Measurements from ENCODE around the gene ZBTB24.

ZBTB24 gene

DNA sequence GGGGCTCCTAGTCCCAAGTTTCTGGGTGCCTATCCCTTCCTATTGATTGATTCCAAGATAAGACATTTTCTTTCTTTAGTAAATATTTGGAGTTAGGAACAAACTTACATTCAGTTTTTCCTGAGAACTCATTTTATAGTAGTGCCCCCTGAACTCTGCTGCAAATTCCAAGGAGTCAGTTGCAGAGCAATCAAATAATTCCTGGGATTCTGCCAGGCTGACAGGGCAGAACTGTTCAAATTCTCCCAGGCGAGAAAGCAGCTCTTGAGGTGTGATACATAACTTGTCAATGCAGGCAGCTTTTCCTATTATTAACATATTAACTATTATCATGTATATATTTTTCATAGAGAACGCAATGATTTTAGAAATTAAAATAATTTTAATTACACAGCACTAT, 15.9 kb upstream of the ZBTB24 start:
- DNase-seq (ENCODE audit: low read depth in 2 of 2): no peak

DNA sequence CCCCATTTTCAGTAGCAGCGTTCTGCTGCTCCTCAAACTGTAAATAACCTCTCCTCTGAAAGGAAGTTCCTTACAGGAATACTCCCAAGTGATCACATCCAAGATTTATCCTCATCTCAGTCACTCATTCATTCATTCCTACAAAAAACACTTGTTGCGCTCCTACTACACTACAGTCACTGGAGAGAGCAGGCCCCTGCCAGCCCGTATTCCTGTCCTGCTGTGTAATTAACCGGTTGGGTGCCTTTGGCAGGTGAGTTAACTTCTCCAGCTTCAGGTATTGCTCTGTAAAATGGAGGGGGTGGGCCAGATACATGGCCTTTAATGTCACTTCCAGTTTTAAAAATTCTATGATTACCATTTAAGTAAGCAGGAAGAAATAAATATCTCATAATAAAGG, 15.0 kb upstream of the ZBTB24 start:
- no peak for DNase-seq (ENCODE audit: low read depth in 2 of 2)

DNA sequence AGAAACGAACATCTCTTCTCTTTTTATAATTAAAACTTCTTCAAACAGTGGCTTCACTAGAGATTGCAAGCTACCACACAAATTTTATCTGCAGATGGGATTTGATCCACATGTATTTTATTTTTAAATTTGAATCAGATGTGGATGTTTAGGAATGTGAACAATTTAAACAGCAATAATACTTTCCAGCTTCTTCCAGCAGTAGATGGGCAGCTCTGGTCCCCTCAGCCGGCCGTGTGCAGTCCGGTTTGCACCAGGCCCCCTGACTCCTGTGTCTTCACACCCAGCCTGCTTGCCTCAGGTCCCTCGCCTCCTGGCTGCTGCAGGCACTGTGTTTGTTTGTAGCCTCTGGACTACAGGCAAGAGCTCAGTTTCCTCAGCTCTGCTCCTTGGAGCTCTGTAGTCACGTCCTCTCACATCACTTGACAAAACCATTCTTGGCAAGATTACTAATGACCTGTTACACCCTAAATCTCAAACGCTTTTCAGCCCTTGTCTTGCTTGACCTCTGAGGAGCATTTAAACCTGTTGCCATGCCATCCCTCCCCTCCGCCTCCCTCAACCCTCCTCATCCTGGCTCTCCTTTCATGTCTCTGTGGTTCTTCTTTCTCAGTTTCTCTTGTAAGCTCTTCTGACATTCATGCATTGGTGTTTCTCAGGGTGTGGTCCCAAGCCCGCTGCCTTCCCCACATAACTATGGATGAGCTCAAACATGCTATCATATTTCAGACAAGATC, 13.2 kb upstream of the ZBTB24 start:
- DNase-seq (ENCODE audit: low read depth in 2 of 2): no peak

DNA sequence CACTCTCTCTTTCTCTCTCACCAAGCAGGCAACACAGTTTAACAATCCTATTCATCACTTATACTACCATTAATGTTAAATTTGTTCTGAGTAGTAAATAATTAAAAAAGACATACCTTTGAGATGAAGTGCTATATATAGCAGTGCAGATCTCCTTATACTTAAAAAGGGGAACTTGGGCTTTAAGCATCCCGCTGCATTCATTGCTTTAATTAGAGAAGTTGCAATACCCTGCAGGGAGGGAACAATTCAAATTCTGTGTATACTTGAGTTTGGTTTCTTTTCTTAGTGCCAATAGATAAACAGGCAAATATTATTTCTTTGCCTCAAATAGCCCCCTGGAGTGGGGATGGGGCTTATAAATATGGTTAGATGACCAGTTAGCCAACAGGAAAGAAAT, 10.8 kb upstream of the ZBTB24 start:
- DNase-seq (ENCODE audit: low read depth in 2 of 2): no peak

DNA sequence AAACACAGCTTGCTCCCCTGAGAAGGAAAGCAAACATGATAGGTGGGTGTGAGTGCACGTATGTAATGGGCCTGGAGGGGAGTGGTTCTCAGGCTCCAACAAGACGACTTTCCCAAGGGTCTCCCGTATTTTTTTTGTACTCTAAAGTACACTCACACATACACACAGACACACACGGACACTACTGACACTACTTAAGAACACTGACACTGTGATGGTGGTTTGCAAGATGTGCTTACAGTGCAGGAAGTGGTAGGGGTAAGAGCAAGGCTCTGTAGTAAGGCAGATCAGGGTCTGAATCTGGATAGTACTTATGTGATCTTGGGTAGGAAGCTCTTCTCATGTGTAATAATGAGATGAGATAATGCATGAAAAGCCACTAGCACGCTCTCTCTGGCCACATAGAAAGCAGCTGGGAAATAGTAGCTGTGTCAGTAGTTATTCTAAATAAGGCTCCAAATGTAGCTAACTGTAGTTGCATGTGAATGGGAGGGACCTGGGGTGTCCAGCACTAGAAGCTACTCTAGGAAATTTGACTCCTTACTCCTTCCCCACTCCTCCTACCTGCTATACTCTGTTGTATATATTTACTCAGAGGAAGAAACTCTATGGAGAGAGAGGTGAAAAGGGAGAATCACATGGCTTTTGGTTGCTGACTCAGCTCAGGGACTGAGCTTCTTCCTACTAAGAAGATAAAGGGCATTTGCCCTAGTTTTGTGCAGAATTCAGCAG, 8.4 kb upstream of the ZBTB24 start:
- DNase-seq (ENCODE audit: low read depth in 2 of 2): no peak

DNA sequence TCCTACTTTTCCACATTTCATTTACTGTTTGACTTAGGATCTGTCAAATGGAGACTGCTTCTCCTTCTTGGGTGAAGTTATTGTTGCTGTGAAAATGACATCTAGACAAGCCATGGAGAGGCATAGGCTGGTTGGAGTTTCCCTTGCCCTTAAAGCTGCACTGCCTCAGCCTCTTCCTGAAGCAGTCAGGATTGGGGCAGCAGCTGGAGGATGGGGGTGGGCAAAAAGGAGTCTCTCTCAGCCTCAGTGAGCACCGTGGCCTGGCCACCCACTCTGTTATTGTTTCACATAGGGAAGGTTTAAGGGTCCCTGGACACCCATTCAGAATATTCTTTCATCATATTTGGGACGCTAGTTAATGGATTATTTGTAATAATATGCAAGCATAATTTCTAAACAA, 7.7 kb upstream of the ZBTB24 start:
- no peak for DNase-seq (ENCODE audit: low read depth in 2 of 2)

DNA sequence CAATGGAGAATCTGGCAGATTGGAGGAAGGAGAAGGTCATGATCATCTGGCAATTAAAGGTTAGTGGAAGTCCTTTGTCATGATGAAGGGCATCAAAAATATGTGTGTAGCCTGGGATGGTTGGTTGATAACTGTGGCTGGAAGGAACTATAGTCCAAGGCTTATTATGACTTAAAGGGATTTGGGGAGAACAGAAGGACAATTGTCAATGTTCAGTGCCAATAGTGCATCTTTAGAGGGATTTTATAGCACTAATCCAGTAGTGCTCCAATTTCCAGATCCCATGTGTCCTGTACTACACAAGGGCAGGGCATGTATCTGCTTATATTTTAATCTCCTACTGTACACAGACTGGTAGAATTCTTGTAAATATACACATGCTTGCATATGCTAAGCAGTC, 5.0 kb upstream of the ZBTB24 start:
- no peak for DNase-seq (ENCODE audit: low read depth in 2 of 2)

DNA sequence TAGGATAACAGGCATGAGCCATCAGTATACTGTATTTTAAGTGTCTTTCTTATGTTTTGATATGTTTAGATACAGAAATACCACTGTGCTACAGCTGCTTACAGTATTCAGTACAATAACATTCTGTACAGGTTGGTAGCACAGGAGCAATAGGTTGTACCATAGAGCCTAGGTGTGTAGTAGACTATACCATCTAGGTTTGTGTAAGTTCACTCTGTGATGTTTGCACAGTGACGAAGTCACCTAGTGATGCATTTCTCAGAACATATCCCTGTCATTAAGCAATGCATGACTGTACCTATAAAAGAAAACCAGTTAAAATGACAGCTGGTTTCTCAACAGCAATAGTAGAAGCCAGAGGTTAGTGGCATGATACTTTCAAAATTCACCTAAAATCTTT, 3.0 kb upstream of the ZBTB24 start:
- no peak for DNase-seq (ENCODE audit: low read depth in 2 of 2)

DNA sequence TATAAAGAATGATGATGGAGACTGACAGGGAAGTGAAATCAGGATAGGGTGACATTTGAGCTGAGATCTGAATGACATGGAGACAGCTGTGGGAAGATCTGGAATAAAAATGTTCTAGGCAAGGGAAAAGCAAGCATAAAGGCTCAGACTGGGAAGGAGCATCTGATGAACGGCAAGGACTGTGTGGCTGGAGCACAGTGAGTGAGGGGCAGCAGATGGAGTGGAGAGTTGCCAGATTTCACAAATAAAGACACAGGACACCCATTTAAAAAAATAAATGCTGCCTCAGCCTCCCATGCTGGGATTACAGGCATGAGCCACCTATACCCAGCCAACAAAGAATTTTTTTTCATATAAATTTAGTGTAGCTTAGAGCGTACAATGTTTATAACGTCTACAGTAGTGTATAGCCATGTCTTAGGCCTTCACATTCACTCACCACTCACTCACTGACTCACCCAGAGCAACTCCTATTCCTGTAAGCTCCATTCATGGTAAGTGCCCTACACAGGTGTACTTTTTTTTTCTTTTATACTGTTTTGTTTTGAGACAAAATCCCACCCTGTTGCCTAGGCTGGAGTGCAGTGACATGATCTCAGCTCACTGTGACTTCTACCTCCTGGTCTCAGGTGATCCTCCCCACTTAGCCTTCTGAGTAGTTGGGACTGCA, 2.4 kb upstream of the ZBTB24 start:
- no peak for DNase-seq (ENCODE audit: low read depth in 2 of 2)

DNA sequence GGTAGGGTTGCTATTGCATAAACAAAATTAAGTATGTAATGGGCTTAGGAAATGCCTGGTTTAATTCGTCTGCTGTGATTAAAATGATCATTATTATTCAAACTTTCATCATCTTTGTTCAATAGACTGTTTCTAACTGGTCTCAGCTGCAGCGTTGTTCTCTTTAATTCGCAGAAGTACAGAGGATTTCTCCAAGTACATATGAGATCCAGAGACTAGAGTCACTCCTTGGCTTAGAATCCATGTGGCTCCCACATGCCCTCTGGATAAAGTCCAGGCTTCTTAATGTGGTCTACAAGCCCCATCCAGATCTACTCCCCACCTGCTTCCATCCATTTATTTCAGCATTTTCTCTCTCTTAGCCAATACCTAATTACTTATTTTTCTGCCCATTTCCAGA, 1.1 kb upstream of the ZBTB24 start:
- DNase-seq (ENCODE audit: low read depth in 2 of 2): no peak

DNA sequence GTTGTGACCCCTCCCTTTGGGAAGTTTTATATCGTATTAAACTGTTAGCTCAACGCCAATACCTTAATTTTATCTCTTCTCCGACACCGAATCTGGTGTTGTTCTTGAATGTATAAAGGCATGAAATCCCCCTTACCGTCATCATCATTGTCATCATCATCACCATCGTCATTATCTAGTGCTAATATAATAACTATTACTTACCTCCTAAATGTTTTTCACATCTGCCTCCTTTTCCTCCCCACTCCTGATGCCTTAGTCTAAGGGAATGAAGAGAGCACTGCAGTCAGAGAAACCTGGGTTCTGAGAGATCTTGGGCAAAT, 677 bp upstream of the ZBTB24 start:
- DNase-seq (ENCODE audit: low read depth in 2 of 2): no peak

DNA sequence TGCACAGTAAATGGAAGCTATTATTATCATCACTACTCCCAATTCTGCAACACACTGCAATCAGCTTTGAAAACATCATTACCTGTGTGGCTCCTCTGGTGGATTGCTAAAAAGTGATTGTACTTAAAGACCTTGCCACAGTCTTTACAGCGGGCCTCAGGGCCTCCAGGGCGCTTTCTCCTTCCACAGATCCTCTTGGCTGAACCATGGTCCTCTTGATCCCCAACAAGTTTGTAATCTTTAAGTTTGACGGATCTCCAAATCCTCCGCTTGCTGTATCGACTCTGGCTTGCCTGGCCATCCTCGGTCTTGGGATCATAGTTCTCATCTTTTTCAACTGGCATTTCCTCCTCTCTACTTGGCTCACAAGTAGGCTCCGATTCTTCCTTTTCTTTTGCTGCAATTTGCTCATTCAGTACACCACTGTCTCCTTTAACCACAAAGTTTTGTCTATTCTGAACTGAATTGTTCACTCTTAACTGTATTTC, 2.0 kb downstream of the ZBTB24 start:
- no peak for DNase-seq (ENCODE audit: low read depth in 2 of 2)

DNA sequence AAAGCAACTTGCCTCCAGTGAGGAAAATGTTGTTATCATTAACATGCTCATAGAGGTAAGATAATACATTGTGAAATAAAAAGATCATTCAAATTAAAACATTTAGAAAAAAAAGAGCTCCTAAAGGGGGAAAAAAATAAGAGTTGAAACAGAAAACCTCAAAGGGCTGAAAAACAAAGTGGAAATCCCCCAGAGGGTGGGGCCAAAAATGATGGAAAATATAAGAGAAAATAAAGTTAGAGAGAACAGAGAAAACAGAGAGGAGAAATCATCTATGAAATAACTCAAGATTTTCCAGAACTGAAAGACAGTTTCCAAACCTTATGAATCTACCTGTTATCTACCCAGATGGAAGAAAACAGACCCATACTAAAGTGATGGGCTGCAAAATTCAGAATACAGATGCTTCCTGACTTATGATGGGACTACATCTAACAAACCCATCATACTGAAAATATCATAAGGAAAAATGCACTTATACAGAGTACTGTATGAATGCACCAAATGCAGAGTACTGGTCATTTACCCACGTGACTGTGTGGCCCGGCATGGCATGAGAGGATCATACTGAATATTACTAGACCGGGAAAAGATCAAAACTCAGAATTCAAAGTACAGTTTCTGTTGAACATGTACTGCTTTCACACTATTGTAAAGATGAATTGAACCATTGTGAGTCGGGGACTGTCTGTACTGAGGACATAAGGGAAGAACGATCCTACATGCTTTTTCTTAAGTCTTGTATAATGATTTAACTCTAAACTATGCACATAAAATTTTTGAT, 4.0 kb downstream of the ZBTB24 start:
- no peak for DNase-seq (ENCODE audit: low read depth in 2 of 2)

DNA sequence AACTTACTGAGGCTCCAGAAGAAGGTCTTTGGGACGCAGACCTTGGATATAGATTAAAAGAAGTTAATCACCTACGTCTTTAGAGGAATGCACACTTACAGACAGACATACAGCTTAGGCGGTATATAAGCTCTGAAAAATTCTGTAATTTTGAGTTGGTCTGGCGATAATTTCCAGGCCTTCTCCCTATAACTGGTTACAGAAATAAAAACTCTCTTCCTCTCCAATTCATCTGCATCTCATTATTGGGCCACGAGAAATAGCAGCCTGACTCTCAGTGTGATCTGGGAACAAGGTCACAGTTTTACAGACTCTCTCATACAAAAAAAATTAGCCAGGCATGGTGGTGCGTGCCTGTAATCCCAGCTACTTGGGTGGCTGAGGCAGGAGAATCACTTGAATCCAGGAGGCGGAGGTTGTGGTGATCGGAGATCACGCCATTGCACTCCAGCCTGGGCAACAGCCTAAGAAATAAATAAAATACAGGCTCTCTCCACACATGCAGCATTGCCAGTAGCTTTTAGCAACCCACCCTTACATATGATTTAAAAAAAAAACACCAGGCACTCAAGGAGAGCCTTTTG, 4.7 kb downstream of the ZBTB24 start:
- no peak for DNase-seq (ENCODE audit: low read depth in 2 of 2)

DNA sequence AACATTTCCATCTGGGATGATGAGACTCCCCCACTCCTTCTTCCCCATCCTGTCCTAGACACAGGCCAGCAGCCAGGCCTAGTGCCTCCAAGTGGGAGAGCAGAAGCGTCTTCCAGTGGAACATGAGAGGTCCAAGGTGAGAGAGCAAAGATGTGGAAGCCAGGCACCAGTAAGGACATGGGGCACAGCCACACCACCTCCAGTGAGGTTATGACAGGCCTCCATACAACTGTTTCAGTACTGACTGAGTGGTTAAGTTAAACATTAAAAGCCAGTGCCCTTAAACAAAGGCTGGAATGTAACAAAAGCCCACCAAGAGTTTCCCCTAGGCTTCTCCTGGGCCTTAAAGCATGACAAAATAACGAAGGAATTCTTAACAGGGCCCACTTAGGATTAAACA, 5.3 kb downstream of the ZBTB24 start:
- DNase-seq (ENCODE audit: low read depth in 2 of 2): no peak

DNA sequence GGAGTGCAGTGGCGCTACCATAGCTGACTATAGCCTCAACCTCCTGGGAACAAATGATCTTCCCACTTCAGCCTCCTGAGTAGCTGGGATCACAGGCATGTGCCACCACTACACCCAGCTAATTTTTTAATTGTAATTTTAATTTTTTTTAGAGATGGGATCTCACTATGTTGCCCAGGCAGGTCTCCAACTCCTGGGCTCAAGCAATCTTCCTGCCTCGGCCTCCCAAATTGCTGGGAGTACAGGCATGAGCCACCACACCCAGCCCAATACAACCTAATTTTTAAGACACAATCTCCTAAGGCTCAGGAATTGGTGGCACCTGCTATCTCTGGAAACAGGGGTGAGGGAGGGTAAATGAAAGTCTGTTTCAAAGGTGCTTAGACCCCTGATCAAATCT, 5.8 kb downstream of the ZBTB24 start:
- DNase-seq (ENCODE audit: low read depth in 2 of 2): no peak

DNA sequence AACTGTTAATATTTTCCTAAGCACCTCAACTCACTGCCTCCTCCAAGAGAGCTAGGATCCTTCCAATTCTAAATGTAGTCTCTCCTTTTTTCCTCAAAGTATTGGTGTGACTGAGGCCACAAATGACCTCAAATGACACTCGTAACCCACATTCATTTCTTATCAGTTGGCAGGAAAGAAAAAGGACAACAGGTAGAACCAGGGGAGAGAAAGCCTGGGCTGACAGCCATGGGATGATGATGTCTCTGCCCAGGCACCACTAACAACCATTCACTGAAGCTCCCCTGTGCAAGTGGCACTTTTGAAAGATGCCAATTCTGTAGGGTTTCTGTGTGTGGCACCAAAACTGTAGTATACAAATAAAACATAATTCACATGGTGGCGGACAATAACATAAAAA, 7.4 kb downstream of the ZBTB24 start:
- no peak for DNase-seq (ENCODE audit: low read depth in 2 of 2)

DNA sequence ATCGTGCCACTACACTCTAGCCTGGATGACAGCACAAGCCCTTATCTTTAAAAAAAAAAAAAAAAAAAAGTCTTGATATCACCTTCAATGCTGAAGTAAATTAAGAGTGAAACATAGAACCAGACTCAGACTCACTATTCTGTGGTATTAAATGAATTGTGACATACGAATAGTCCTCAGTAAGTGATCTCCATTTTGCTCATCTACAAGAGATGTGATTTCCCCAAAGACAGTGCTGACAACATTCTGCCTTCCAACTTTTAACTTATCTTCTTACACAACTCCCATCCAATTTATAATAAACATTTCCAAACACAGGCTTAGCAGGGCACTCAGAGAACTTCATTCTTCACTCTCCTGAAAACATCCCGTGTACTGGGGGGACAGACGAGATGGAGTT, 8.0 kb downstream of the ZBTB24 start:
- no peak for DNase-seq (ENCODE audit: low read depth in 2 of 2)

DNA sequence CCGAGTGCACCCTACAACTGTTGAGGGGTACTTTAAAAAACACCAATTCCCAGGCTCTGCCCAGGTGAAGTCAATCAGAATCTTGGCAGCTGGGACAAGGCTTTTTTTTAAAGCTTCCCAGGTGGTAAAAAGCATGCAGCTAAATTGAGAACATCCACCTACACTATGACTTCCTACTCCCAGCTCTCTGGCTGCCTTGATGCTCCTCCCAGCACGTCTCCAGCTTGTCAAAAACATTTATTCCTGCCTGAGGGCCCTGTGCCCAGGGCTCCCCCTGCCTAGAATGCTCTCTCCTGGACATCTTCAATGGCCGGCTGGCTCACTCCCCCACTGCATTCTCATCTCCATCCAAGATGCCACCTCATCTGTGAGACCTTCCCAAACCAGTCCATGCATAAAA, 9.9 kb downstream of the ZBTB24 start:
- no peak for DNase-seq (ENCODE audit: low read depth in 2 of 2)

DNA sequence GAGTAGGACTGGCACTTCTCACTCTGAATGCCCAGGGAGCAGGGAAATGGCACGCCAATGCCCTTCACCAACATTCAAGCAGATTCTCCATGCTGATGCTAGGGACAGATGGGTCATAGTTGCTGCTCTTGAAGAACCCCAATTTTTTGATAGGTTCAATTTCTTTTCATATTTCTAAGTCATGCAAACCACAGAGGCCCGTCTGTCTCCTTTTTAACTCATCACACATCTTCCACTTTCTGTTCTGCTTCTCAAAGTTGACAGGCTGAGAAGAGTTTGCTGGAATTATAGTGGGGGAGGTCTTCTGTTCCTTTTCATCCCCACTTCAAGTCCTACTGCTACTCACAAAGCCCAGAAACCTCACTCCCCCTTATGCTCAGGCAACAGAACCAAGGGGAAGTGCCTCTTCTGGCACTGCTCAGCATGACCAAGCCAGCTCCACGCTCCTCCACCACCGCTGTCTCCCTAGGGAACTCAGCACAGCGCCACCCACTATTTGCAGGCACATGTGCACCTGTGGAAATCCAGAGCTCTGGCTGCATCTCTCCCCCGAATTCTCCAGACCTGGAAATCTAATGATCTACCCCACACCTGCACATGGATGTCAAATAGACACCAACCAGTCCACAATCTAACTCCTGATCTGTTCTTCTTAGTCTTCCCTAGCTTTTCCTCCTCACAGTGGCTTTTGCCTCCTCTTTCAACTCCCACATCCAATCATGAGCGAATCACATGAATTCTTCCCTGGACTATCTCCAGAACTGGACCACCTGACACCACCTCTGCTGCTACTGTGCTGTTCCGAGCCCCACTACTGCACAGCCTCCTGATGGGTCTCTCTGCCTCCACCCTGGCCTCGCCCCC, 10.7 kb downstream of the ZBTB24 start:
- no peak for DNase-seq (ENCODE audit: low read depth in 2 of 2)
